ENCODE measurements around the gene PPP4R1.

PPP4R1 gene

GRCh38 chr18:9587924-9588323 lies 26.4 kb downstream of the PPP4R1 start:
- H2AFZ ChIP-seq (ENCODE audit: low read length): no peak overlapping the region
- no peak overlapping the region for H3K9ac ChIP-seq (ENCODE audit: low read depth, low read length, poor library complexity, severe bottlenecking)
- no peaks in the 10 kb centered on the region for H3K27me3 ChIP-seq (ENCODE audit: insufficient read depth, low read length, poor library complexity, severe bottlenecking)
- peaks cover 84% of the 10 kb centered on the region for H3K36me3 ChIP-seq (ENCODE audit: insufficient read depth, low read length)
- H3F3A ChIP-seq (ENCODE audit: low read depth): no peaks in the 10 kb centered on the region
- H3K9me3 ChIP-seq (ENCODE audit: insufficient read depth, low read depth, low read length): no peaks in the 10 kb centered on the region
- no peaks in the 10 kb centered on the region for H4K20me1 ChIP-seq (ENCODE audit: insufficient read depth, low read length, poor library complexity, severe bottlenecking)
- no peak for TF ChIP-seq CTCF (conservative IDR thresholded peaks at IDR 0.05; ENCODE audit: low read length)
- peaks cover 5% of the 10 kb centered on the region; the same call in 1 of the 2 replicates for H3K79me2 ChIP-seq (ENCODE audit: insufficient read depth, low read length)
- no peak overlapping the region for H3K4me2 ChIP-seq (ENCODE audit: low read depth, low read length, poor library complexity, severe bottlenecking)
- H3K4me1 ChIP-seq (ENCODE audit: insufficient read depth, low read length, poor library complexity, severe bottlenecking): no peaks in the 10 kb centered on the region
- H3K9me2 ChIP-seq (replicated peaks; ENCODE audit: low read depth, low read length): no peaks in the 10 kb centered on the region
- no peak overlapping the region for H3K4me3 ChIP-seq (ENCODE audit: low read length, poor library complexity, severe bottlenecking)

- Histone ChIP-seq H3K27me3 (ENCODE audit: insufficient read depth, low read length, poor library complexity, severe bottlenecking) (no peaks in the 10 kb centered on the region), H3K79me2 (ENCODE audit: insufficient read depth, low read length) (peaks cover 9% of the 10 kb centered on the region; the same call in 1 of the 2 replicates), H4K20me1 (ENCODE audit: insufficient read depth, low read length, poor library complexity, severe bottlenecking) (no peaks in the 10 kb centered on the region), H3K9me2 (replicated peaks; ENCODE audit: low read depth, low read length) (no peaks in the 10 kb centered on the region), H3K4me1 (ENCODE audit: insufficient read depth, low read length, poor library complexity, severe bottlenecking) (no peaks in the 10 kb centered on the region), H3K4me2 (ENCODE audit: low read depth, low read length, poor library complexity, severe bottlenecking) (no peak overlapping the region), H3K9me3 (ENCODE audit: insufficient read depth, low read depth, low read length) (no peaks in the 10 kb centered on the region), H3K36me3 (ENCODE audit: insufficient read depth, low read length) (peaks cover 86% of the 10 kb centered on the region), H3K4me3 (ENCODE audit: low read length, poor library complexity, severe bottlenecking) (no peak overlapping the region), H3F3A (ENCODE audit: low read depth) (no peaks in the 10 kb centered on the region), H3K9ac (ENCODE audit: low read depth, low read length, poor library complexity, severe bottlenecking) (no peak overlapping the region), H2AFZ (ENCODE audit: low read length) (no peak overlapping the region)
- TF ChIP-seq CTCF (conservative IDR thresholded peaks at IDR 0.05; ENCODE audit: low read length) (no peak), EZH2phosphoT487 (IDR thresholded peaks at IDR 0.05; ENCODE audit: borderline replicate concordance) (no peak)
Measured at GRCh38 chr18:9586814-9587213, 27.5 kb downstream of the PPP4R1 start.

GRCh38 chr18:9581667-9582066 lies 32.7 kb downstream of the PPP4R1 start:
- TF ChIP-seq CTCF (conservative IDR thresholded peaks at IDR 0.05; ENCODE audit: low read length) (no peak), EZH2phosphoT487 (IDR thresholded peaks at IDR 0.05; ENCODE audit: borderline replicate concordance) (no peak)

More at GRCh38 chr18:9581667-9582066, 32.7 kb downstream of the PPP4R1 start:
- H3K79me2 ChIP-seq (ENCODE audit: insufficient read depth, low read length): peaks cover 9% of the 10 kb centered on the region; the same call in 1 of the 2 replicates
- no peaks in the 10 kb centered on the region for H3K9me3 ChIP-seq (ENCODE audit: insufficient read depth, low read depth, low read length)
- no peaks in the 10 kb centered on the region for H3F3A ChIP-seq (ENCODE audit: low read depth)
- no peak overlapping the region for H3K4me2 ChIP-seq (ENCODE audit: low read depth, low read length, poor library complexity, severe bottlenecking)
- H3K4me3 ChIP-seq (ENCODE audit: low read length, poor library complexity, severe bottlenecking): no peak overlapping the region
- peaks cover 86% of the 10 kb centered on the region for H3K36me3 ChIP-seq (ENCODE audit: insufficient read depth, low read length)
- H3K9ac ChIP-seq (ENCODE audit: low read depth, low read length, poor library complexity, severe bottlenecking): no peak overlapping the region
- H4K20me1 ChIP-seq (ENCODE audit: insufficient read depth, low read length, poor library complexity, severe bottlenecking): no peaks in the 10 kb centered on the region
- H3K9me2 ChIP-seq (replicated peaks; ENCODE audit: low read depth, low read length): no peaks in the 10 kb centered on the region
- H2AFZ ChIP-seq (ENCODE audit: low read length): no peak overlapping the region
- no peaks in the 10 kb centered on the region for H3K4me1 ChIP-seq (ENCODE audit: insufficient read depth, low read length, poor library complexity, severe bottlenecking)
- H3K27me3 ChIP-seq (ENCODE audit: insufficient read depth, low read length, poor library complexity, severe bottlenecking): no peaks in the 10 kb centered on the region

Measured in Loucy (cell line).